Measurements from ENCODE around the gene EDRF1.
A peak's percentile ranks its signal among the peaks of the same experiment; 100 is the strongest.
"Not testable (repeated sequence)": the region's sequence is repeated elsewhere in the genome, so short reads cannot be mapped to it uniquely, and the experiment has no call there.

Gene EDRF1

DNA sequence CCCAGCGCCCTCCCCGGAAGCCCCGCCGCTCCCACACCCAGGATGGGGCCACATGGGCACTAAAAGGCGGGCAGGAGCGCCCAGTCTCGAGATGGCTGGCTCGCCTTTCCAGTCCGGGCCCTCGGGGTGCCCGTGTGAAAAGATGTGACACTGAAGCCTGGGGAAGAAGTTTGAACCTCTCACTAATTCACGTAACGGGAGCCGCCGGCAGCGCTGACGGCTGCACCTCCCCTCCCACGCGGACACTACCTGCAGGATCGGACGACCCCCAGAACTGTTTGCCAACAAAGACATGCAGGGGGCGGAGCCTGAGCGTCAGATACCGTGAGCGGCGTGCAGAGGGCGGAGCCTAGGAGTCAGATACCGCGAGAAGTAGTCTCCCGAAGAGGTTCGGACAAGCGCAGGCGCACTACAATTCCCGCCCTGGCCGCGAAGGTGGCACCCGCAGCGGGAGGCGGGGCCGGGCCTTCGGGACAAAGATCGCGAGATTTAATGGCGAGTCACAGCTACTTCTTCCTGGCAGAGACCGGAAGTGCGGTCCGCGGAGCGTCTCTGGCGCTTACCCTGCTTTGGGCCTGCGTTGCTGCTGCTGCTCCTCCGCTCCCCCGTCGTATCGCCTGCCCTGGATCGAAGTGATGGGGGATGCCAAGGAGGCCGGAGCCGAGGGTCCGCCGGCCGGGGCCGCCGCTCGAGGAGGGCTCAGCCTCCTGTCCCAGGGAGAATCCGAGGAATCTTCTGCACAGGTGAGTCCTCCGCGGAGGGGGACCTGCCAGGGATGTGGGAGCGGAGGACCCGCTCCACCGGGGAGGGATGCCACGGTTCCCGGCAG, at the start of gene EDRF1:
Gene EDRF1 (plus strand): TSS at position 537 of the 829 bp plus-strand sequence. CDS start 99 bp downstream, at position 636.
- DNase-seq = peak; percentile 98

- no peak for DNase-seq
Observed at GRCh38 chr10:125672884-125673283, 46.6 kb upstream of the EDRF1 start.

DNA sequence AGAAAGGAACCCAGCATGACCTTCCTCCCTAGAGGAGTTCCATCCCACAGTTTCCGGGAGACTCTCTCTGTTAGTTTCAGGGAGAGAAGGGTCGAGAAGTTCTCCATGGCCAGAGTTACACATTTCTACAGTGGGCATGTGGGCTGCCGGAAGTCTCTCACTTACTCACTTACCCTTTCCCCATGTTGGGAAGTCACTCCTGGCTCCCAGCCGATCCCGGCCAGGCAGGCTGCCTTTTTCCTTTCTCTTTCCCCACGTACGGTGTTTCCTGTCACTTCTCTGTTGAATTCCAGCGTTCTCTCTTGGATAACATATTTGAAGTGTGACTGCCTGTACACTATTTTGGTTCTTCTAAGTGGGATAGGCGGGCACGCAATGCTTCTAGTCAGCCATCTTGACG, 40.1 kb upstream of the EDRF1 start:
- no peak for DNase-seq

- DNase-seq = no peak
Observed at GRCh38 chr10:125683063-125683462, 36.4 kb upstream of the EDRF1 start, which contains the start of gene TEX36. Gene TEX36, minus strand, starts transcription at chr10:125683163. Its CDS starts 174 bp downstream, at chr10:125682989.

- no peak for DNase-seq
Observed at GRCh38 chr10:125683821-125684220, 35.7 kb upstream of the EDRF1 start.

DNA sequence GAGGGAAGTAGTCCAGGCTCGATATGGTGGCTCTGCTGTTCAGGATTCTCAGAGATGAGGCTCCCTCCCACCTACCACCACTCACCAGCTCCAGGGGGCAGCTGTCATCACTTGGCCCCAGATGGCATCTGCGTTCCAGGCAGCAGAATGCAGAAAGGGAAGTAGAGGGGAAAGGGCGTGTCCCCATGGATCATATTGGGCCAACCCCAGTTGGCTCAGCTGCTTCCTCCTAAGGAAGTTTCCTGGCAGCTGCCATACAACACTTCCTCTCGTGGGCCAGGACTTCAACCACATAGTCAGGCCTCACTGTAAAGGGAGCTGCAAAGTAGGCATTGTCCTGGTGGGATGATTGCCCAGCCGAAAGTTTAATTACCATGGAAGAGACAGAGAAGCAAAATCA, 34.9 kb upstream of the EDRF1 start:
- DNase-seq = no peak

GRCh38 chr10:125687507-125688185, 31.9 kb upstream of the EDRF1 start:
- no peak for DNase-seq

DNA sequence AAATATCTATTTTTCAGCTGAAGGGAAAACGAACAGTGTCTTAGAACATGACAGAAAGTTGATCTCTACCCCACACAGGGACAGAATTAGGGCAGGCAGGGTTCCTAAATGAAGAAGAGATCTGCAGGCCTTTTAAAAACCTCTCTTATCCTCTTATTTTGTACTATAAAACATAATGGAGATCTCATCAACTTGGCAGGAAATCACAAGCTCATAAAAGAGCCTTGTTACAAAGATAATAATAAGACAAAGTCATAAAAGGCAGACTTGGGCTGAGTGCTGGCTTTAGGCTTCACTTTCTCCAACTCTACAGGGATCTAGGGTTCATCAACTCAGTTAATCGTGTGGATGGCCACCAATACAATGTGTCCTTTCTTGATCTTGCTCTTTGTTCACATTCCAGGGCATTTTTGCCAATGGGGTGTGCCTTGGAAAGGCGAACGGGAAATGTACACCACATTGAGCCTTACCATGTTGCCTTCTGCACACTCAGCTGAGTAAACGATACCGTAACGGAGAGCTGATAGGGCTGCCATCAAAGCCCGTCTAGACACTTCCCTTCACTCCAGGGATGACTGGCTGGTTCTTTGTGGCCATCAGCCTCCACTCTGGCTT, 29.4 kb upstream of the EDRF1 start:
- no peak for DNase-seq

- DNase-seq = no peak
Observed at GRCh38 chr10:125691160-125691981, 28.1 kb upstream of the EDRF1 start.

GRCh38 chr10:125692196-125692595, 27.3 kb upstream of the EDRF1 start:
- no peak for DNase-seq

DNA sequence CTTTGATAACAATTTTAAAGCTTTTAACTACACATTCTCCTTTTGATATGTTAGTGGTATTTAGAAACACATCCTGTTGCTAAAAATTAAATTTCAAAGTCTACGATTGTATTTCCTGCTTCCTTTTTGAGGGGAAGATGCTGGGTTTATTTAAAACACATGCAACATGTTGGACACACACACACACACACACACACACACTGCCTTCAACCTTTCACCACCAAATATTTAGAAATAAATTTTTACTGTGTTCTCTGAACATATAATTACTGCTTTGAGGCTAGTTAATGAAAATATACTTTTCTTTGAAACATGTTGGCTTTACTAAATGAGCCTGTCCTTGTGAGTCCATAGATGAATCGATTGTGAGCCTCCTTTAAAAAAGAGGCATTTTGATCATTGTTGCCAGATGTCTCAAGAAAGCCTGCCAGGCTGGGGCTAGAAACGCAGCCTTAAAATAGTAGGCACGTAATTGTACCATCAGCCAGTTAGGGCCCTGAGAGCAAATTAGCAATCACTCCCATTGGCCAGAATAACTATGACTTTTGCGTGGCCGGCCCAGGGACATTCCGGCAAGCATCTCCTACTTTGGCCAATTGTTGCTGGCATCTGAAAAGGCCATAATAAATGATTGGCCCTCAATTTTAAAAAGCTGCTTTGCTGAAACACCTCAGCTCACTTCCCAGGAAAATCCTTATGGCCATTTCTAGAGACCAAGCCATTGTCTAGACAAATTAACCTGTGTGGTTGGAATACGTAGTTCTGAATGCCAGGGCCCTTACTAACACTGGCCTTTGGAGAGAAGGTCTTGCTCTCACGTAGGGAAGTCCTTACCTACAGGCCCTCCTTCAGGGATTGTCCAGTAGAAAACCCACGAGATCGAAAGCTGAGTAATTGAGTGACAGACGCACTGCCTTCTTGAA, 26.6 kb upstream of the EDRF1 start:
- no peak for DNase-seq

- no peak for DNase-seq
Observed at GRCh38 chr10:125693524-125693847, 26.0 kb upstream of the EDRF1 start.

DNA sequence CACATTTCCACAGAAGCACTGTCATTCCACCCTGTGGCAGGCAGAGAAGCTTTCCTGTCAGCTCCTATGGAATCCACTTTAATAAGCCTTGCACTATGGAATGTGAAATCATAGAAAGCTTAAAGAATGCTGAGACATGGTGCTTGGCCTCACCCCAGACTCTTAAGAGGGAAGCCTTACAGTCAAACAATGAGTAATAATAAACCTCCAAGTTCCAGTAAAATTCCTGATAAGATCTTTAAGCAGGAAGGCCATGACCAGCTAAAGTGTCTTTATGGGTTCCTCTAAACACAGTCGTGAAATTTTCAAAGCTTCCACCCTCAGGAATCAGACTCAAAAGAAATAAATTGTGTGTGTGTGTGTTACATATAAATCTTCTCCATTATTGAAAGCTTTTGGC, 24.6 kb upstream of the EDRF1 start:
- DNase-seq = no peak

GRCh38 chr10:125696884-125697283, 22.6 kb upstream of the EDRF1 start:
- not testable (repeated sequence) for DNase-seq

DNA sequence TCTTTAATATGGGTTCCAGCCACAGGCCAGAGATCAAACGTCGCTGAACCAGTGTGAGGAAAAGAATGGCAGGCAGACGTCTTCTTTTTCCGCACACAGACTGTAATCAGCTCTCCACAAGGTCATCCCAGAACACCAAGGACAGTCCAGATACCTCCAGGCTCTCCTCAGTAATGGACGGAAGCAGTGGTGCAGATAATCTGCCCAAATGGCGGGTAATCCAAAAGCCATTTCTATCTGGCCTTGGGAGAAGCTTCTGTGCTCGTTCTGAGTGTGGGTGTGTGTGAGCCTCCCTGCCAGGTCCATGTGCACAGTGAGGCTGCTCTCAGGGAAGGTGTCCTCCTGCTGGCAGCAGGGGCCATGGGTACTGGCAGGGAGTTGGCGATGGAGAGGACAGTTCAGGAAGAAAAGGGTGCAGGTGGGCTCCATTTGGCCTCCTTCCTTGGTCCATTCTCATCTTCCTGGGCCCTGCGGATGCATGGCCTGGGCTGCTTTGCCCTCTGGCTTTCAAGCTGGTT, 21.0 kb upstream of the EDRF1 start:
- DNase-seq = no peak

DNA sequence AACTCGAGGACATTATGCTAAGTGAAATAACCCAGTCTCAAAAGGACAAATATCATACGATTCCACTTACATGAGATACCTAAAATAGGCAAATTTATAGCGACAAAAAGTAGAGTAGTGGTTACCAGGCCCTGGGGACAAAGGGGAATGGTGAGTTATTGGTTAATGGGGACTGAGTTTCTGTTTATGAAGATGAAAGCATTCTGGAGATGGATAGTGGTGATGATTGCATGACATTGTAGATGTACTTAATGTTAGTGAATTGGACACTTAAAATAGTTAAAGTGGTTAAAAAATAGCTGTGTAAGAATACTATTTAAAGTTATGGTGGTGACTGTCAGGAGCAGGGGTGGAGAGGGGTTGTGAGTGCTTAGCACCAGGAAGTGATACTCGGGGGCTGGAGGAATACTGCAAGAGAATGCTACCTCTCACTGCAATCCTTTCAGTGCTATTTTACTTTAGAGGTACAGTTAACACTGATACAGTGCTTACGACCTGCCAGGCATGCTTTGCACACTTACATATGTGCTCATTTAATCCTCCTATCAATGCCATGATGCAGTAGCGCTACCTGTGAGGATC, 19.9 kb upstream of the EDRF1 start:
- no peak for DNase-seq

DNA sequence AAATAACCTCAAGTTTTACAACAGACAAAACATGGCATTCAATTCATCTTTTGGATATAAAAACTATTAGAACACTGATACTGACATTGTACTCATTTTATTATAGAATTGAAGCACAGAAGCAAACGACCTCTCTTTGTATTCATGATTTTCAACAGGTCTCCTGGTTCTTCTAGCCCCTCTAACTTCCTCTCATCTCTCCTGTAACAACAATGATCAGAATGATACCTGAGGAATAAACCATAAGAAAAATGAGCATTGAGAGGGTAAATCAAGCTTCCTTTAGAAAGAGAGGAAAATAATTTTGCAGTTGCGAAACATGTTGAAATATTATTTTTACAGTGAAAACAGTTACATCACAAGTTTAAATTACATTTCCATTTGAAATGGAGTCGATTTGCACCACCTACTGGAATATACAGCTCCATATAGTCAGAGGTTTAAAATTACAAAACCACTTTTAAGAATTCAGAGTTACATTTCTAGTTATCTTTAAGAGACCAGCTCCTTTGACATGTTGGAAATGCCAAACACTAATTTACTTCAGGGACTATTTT, 19.1 kb upstream of the EDRF1 start:
- no peak for DNase-seq

DNA sequence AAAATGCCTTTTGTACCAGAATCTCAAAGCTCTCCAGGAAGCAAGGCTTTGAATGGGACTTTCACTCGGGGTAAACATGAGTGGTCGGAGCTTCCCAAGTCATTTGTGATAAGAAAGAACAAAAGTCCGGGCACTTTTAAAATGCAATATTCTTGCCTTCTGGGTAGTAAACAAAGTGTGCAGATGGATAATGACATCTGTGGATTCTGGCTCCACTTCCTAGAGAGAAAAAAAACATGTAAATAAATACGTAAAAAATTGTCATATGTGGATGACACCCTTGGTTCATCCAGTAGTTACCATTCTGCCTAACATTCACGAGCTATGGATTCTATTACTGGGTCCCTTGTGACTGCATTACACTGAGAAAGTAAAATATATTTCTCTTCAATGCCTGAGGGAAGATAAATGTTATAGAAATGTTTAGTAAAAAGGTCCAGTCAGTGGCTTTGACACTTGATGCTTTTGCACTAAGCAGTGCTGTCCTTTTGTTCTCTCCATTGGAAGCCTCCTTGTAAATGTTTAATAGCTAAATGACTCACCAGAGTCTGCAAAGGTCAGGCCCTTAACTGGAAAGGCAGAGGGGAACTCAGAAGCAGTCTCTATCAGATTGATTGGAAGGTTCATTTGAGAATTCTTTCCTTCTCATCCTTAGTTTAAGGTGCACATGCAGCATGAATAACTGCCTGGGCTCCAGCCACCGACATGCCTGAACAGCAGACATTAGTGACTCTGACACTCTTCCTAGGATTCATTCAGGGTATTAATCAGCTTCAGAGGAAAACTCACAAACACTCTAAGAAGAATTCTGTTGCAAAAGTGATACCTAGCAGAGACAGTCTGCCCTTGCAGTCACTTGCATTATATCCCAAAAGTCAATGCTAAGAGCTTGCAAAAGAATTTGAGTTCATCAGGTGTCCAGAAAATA, 11.7 kb upstream of the EDRF1 start:
- DNase-seq = no peak

- no peak for DNase-seq
Observed at GRCh38 chr10:125708971-125709503, 10.5 kb upstream of the EDRF1 start.
